Thyroid gland (tissue), 4 donors: Measurements from ENCODE around the gene ITPR2. TPM values are rescaled to one million over a fixed set of nuclear protein-coding genes. Genes with fewer than 3 reads are reported as not detected.

Experiments used
- DNase-seq, 2 donors: peaks; one replicate each; pipeline ENCODE4 v3.0.0-alpha.2; 2019
- H3K27ac ChIP-seq, 3 donors: fragments of 200-600 bp; sonication (generic); 1 replicate in 2 of 3; 2 replicates in 1 of 3; pipeline ENCODE4 v1.5.1; 2016 to 2019; ENCODE audit warnings: mild to moderate bottlenecking in 1 of 3, moderate library complexity in 1 of 3
- H3K27me3 ChIP-seq: fragments of 200-600 bp; sonication (generic); one replicate; pipeline ENCODE4 v1.5.1; 2019
- H3K36me3 ChIP-seq, 2 donors: fragments of 200-600 bp; sonication (generic); one replicate each; pipeline ENCODE4 v1.5.1; 2016 to 2019
- H3K4me1 ChIP-seq, 2 donors: fragments of 200-600 bp; sonication (generic); one replicate each; pipeline ENCODE4 v1.5.1; 2017 to 2019
- H3K4me3 ChIP-seq, 3 donors: fragments of 200-600 bp; sonication (generic); replicated peaks in 1 of 3; 1 replicate in 2 of 3; 2 replicates in 1 of 3; pipeline ENCODE4 v1.5.1; 2016; ENCODE audit warnings: mild to moderate bottlenecking in 1 of 3
- H3K9me3 ChIP-seq: fragments of 200-600 bp; sonication (generic); one replicate; pipeline ENCODE4 v1.5.1; 2017
- POLR2A ChIP-seq, 2 donors: fragments of 450-650 bp; IDR thresholded peaks; one replicate each; pipeline ENCODE4 v1.6.1; 2017; ENCODE audit warnings: antibody characterized with exemption in 2 of 2, mild to moderate bottlenecking in 2 of 2, moderate library complexity in 1 of 2
- WGBS, 2 donors: methylation state at CpG; one replicate each; pipeline ENCODE4 v1.1.5; 2017; 5-methylcytosine and 5-hydroxymethylcytosine counted together
- intact Hi-C: fragments of 100-400 bp; cut with DNase I; formaldehyde crosslinking; loops from one replicate; pipeline ENCODE4 v1.15.1; 2023
- total RNA-seq, 4 donors: library from RNA; depleted of rRNA; stranded (reverse); fragments of >200 nt; gene quantifications; one replicate each; pipeline ENCODE4 v1.2.3, GENCODE V29; 2016
- TF ChIP-seq, protein P1 (sequence below), 6 experiments: fragments of 200-600 bp in 3 of 6; fragments of 450-650 bp in 3 of 6; sonication (generic) in 3 of 6; IDR thresholded peaks; one replicate each; pipeline ENCODE4 v1.5.1; 2016 to 2019; ENCODE audit warnings: antibody characterized with exemption in 6 of 6, mild to moderate bottlenecking in 2 of 6, inconsistent platforms in 1 of 6, moderate library complexity in 1 of 6

Gene ITPR2
- total RNA-seq, 4 donors from 2014 or later: 24.4 to 39.7 (median 33.7) TPM

DNA sequence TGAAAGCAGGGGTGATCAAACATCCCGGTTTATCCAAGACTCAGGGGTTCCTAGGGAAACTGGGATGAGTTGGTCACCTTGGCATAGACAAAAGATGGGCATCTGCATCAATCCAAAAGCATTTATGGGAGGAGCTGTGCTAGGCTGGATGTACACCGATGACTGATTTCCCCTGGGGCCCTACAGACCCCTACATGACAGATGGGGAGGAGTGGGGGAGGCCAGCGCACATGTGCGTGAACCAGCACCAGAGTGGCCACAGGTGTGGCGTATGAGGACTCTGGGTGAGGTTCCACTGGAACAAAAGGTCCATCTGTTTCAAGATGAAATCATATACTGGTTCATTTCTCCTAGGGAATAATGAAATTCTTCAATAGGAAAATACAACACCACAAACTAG, 210.4 kb downstream of the ITPR2 start:
- no peaks in the 10 kb centered on the region for H3K4me1 ChIP-seq
- TF ChIP-seq POLR2A (IDR thresholded peaks at IDR 0.05): no peak
- TF ChIP-seq, protein P1, sequence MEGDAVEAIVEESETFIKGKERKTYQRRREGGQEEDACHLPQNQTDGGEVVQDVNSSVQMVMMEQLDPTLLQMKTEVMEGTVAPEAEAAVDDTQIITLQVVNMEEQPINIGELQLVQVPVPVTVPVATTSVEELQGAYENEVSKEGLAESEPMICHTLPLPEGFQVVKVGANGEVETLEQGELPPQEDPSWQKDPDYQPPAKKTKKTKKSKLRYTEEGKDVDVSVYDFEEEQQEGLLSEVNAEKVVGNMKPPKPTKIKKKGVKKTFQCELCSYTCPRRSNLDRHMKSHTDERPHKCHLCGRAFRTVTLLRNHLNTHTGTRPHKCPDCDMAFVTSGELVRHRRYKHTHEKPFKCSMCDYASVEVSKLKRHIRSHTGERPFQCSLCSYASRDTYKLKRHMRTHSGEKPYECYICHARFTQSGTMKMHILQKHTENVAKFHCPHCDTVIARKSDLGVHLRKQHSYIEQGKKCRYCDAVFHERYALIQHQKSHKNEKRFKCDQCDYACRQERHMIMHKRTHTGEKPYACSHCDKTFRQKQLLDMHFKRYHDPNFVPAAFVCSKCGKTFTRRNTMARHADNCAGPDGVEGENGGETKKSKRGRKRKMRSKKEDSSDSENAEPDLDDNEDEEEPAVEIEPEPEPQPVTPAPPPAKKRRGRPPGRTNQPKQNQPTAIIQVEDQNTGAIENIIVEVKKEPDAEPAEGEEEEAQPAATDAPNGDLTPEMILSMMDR (IDR thresholded peaks at IDR 0.05): no peak
- WGBS, 2 donors: 81 to 82% methylated on average over 5 of the region's 5 CpGs
- no peaks in the 10 kb centered on the region for H3K27me3 ChIP-seq
- H3K4me3 ChIP-seq: no peak overlapping the region
- no peak overlapping the region for H3K27ac ChIP-seq
- intact Hi-C loops: no loop called here
- H3K9me3 ChIP-seq: no peaks in the 10 kb centered on the region
- H3K36me3 ChIP-seq: peaks cover 0 to 6% of the 10 kb centered on the region in 2 donors
- no peak for DNase-seq

DNA sequence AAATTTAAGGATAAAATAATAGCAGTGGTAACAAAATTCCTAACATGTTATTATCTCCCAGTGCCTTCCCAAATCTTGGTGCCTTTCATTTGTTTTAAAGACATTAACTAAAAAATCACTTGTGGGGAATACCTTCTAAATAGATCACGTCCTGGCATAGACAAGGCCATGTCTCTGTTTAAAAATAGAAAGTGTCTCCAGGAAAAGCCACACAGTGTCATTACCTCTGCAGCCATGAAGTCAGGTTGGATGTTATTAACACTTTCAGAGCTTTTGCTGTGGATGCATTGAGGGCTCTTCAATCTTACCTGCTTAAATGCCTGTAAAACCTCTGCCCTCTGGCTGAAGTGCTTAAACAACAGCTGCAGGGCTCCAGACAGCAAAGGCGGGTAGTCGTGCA, 211.1 kb downstream of the ITPR2 start:
- no peaks in the 10 kb centered on the region for H3K9me3 ChIP-seq
- H3K36me3 ChIP-seq: peaks cover 0 to 6% of the 10 kb centered on the region in 2 donors
- H3K4me3 ChIP-seq: no peak overlapping the region
- TF ChIP-seq, protein P1 (IDR thresholded peaks at IDR 0.05): no peak
- TF ChIP-seq POLR2A (IDR thresholded peaks at IDR 0.05): no peak
- no peaks in the 10 kb centered on the region for H3K27me3 ChIP-seq
- WGBS, 2 donors: 73 to 78% methylated on average over 3 of the region's 3 CpGs
- DNase-seq: no peak
- no peaks in the 10 kb centered on the region for H3K4me1 ChIP-seq
- H3K27ac ChIP-seq: no peak overlapping the region
- intact Hi-C loops: no loop called here

DNA sequence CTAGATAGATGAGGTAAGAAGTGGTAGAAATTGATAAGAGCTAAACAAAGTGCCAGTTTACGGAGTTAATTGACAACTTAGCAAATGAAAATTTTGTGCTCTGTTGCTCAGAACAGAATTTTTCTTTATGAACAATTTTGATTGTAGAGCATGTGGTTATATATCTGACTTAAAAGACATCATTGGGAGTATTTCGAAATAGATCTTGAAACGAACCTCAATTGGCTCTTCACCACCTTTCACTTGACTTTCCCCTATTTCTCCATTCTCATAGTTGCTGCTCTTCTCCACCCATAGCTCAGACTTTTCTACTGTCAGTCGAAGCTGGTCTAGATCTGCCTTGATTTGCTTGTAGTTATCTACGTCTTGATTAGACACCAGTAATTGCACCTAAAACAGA, 212.1 kb downstream of the ITPR2 start:
- H3K4me1 ChIP-seq: no peaks in the 10 kb centered on the region
- H3K27ac ChIP-seq: no peak overlapping the region
- H3K4me3 ChIP-seq: no peak overlapping the region
- DNase-seq: no peak
- TF ChIP-seq, protein P1 (IDR thresholded peaks at IDR 0.05): no peak
- no peak for TF ChIP-seq POLR2A (IDR thresholded peaks at IDR 0.05)
- WGBS, 2 donors: 92% methylated on average over 5 of the region's 5 CpGs
- intact Hi-C loops: no loop called here
- no peaks in the 10 kb centered on the region for H3K27me3 ChIP-seq
- no peaks in the 10 kb centered on the region for H3K9me3 ChIP-seq
- peaks cover 0 to 6% of the 10 kb centered on the region in 2 donors for H3K36me3 ChIP-seq

DNA sequence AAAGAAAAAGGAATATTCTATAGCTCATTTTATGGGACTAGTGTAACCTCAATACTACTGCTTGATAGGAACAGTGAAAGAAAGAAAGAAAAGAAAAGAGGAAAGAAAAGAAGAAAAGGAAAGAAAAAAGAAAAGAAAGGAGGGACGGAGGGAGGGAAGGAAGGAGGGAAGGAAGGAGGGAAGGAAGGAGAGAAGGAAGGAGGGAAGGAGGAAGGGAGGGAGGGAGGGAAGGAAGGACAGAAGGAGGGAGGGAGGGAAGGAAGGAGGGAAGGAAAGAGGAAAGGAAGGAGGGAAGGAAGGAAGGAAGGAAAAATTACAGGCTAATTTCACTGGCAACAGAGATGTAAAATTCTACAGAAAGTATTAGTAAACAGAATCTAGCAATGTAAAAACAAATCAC, 215.5 kb downstream of the ITPR2 start:
- no peak overlapping the region for H3K27ac ChIP-seq
- no peaks in the 10 kb centered on the region for H3K27me3 ChIP-seq
- H3K9me3 ChIP-seq: no peaks in the 10 kb centered on the region
- H3K4me3 ChIP-seq: no peak overlapping the region
- intact Hi-C loops: no loop called here
- 93 to 94% methylated on average over 1 of the region's 1 CpG for WGBS, 2 donors
- no peaks in the 10 kb centered on the region for H3K4me1 ChIP-seq
- H3K36me3 ChIP-seq: peaks cover 0 to 6% of the 10 kb centered on the region in 2 donors
- DNase-seq: no peak
- TF ChIP-seq, protein P1 (IDR thresholded peaks at IDR 0.05): no peak
- no peak for TF ChIP-seq POLR2A (IDR thresholded peaks at IDR 0.05)

DNA sequence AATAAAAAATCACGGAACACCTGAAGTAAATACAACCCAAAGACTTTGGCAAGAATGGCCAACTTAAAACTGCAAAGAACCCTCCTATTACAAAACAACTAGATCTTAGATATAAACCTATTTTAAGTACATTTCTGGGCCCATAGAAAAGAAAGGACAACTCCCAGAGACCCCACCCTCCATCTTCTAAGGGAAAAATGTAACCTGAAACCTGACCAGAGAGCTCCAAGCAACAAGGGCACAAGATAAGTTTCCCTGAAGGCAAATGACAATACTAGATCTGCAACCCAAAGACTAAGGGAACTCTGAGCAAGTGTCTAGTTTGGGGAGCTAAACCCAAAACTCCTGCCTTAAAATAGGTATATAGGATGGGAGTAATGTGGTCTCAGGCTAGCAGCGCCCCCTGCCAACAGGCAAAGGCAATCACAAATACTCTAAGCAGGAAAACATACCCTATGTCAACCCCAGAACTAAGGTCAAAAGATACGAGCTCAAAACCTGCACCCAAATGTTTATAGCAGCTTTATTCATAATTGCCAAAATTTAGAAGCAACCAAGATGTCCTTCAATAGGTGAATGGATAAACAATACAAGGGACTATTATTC, 218.9 kb downstream of the ITPR2 start:
- Histone ChIP-seq H3K4me1 (no peaks in the 10 kb centered on the region), H3K27ac (no peak overlapping the region), H3K4me3 (no peak overlapping the region), H3K27me3 (no peaks in the 10 kb centered on the region), H3K36me3 (no peaks in the 10 kb centered on the region), H3K9me3 (no peaks in the 10 kb centered on the region)
- WGBS, 2 donors: 58 to 63% methylated on average over 3 of the region's 3 CpGs
- intact Hi-C loops: no loop called here
- TF ChIP-seq, protein P1 (IDR thresholded peaks at IDR 0.05): peak in 4 of 6 experiments; percentile 30 to 58 (median 48)
- no peak for TF ChIP-seq POLR2A (IDR thresholded peaks at IDR 0.05)
- peak; percentile 18 to 44 for DNase-seq
